NCI-H446 treated with DMSO at 0.1 percent for 48 hours (cell line): ENCODE results near the gene ZNF837.
"Not testable (repeated sequence)": the region's sequence is repeated elsewhere in the genome, so short reads cannot be mapped to it uniquely, and the experiment has no call there.

Source experiments
- DNase-seq: peaks from one replicate; lab custom pipeline; 2025; lab: John Stamatoyannopoulos, UW

Gene ZNF837

GRCh38 chr19:58395979-58396627, 15.3 kb upstream of the ZNF837 start:
- DNase-seq = no peak

GRCh38 chr19:58395220-58395978, 14.6 kb upstream of the ZNF837 start, which contains the start of gene RNF225:
Gene RNF225, plus strand, starts transcription at chr19:58395656. Its CDS starts 434 bp downstream, at chr19:58396090.
- DNase-seq = no peak

GRCh38 chr19:58394821-58395219, 14.0 kb upstream of the ZNF837 start:
- DNase-seq = no peak

- no peak for DNase-seq
Observed at GRCh38 chr19:58393725-58394033, 12.8 kb upstream of the ZNF837 start.

GRCh38 chr19:58392945-58393724, 12.3 kb upstream of the ZNF837 start:
- DNase-seq = no peak

GRCh38 chr19:58388175-58388526, 7.3 kb upstream of the ZNF837 start:
- DNase-seq = no peak

- no peak for DNase-seq
Observed at GRCh38 chr19:58387338-58388174, 6.7 kb upstream of the ZNF837 start.

GRCh38 chr19:58386576-58387337, 5.9 kb upstream of the ZNF837 start, which contains the start of gene RPS5:
Gene RPS5, plus strand, starts transcription at chr19:58387269. Its CDS starts 869 bp downstream, at chr19:58388138.
- DNase-seq = peak; percentile 97

GRCh38 chr19:58385891-58386575, 5.2 kb upstream of the ZNF837 start:
- no peak for DNase-seq

- DNase-seq = no peak
Observed at GRCh38 chr19:58385313-58385890, 4.6 kb upstream of the ZNF837 start.

GRCh38 chr19:58382997-58383603, 2.3 kb upstream of the ZNF837 start:
- no peak for DNase-seq

GRCh38 chr19:58381460-58382212, 806 bp upstream of the ZNF837 start:
- no peak for DNase-seq

- no peak for DNase-seq
Observed at GRCh38 chr19:58380037-58380661, 681 bp downstream of the ZNF837 start.

GRCh38 chr19:58379246-58379645, 1.6 kb downstream of the ZNF837 start:
- DNase-seq = no peak

GRCh38 chr19:58376724-58377123, 4.1 kb downstream of the ZNF837 start:
- DNase-seq = not testable (repeated sequence)

- no peak for DNase-seq
Observed at GRCh38 chr19:58374200-58374599, 6.6 kb downstream of the ZNF837 start.

GRCh38 chr19:58372311-58373133, 8.3 kb downstream of the ZNF837 start:
- DNase-seq = no peak
